Measurements from ENCODE around the gene KLKB1. TPM values are rescaled to one million over a fixed set of nuclear protein-coding genes. Genes with fewer than 3 reads are reported as not detected.

Gene KLKB1
- total RNA-seq (1 to 10 TPM in 4 of 5 experiments, under 1 TPM in 1; 0.77 to 1.9 (median 1.4) TPM), polyA plus RNA-seq (under 1 TPM; 0.25 to 0.26 TPM), total RNA-seq (not detected)

DNA sequence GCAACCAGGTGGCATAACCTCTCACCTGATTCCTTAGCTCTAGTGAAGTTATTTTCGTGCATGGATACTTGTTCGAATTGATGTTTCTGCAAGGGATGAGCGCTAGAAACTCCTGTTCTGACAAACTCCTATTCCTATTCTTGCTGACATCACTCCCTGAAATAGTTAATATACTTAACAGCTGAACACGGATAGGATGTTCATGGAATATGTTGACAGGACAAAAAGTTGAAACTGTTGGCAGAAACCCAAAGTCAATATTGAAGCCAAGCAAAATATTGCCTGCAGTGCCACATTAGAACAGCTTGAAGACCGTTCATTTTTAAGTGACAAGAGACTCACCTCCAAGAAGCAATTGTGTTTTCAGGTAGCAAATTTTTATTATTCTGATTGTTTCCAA lies at the start of gene KLKB1:
KLKB1 (plus strand) TSS at position 287 of the 400 bp plus-strand sequence. CDS start 689 bp downstream, outside the sequence.
- Mint-ChIP-seq H3K36me3 (peaks cover 3 to 32% (median 27%) of the 10 kb centered on the region in 5 donors), H3K9me3 (peaks cover 3 to 39% (median 17%) of the 10 kb centered on the region in 11 donors), H3K4me1 (no peaks in the 10 kb centered on the region), H3K27ac (no peak within 1 kb of the TSS), H3K4me3 (no peak within 1 kb of the TSS), H3K27me3 (peaks cover 0 to 5% (median 0%) of the 10 kb centered on the region in 5 donors)
- Histone ChIP-seq H3K4me3 (ENCODE audit: low read length) (no peak within 1 kb of the TSS), H3K36me3 (ENCODE audit: control insufficient read depth in 2 of 3, insufficient read depth in 3 of 3, low read length in 3 of 3) (peaks cover 0 to 3% (median 0%) of the 10 kb centered on the region in 3 experiments), H3K4me1 (ENCODE audit: control insufficient read depth in 2 of 2, insufficient read depth in 2 of 2, low read length in 2 of 2) (no peaks in the 10 kb centered on the region), H3K9me3 (ENCODE audit: control insufficient read depth in 2 of 3, low read length in 3 of 3) (peaks cover 0 to 5% (median 0%) of the 10 kb centered on the region in 3 experiments), H3K27ac (ENCODE audit: low read depth, low read length) (no peak within 1 kb of the TSS), H3K27me3 (ENCODE audit: control insufficient read depth in 2 of 2, insufficient read depth in 2 of 2, low read length in 2 of 2) (no peaks in the 10 kb centered on the region)
- ATAC-seq (no peak), DNase-seq (no peak)
- POLR2A ChIA-PET = no interaction called here
- CTCF ChIA-PET = no interaction called here
- intact Hi-C loops (cut with micrococcal nuclease) = no loop called here

DNA sequence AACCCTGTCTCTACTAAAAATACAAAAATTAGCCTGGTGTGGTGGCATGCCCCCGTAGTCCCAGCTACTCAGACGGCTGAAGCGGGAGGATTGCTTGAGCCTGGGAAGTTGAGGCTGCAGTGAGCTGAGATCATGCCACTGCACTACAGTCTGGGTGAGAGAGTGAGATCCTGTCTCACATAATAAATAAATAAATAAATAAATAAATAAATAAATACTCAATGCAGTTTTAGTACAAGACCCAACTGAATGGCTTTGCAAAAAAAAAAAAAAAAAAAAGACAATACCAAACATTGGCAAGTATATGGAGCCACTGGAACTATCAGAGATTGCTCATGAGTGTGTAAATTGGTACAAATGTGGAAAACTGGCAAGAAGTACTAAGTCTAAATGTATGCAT lies 39.2 kb upstream of the KLKB1 start:
- Histone ChIP-seq H3K4me1 (ENCODE audit: control insufficient read depth in 2 of 2, insufficient read depth in 2 of 2, low read length in 2 of 2) (peaks cover 12 to 19% of the 10 kb centered on the region in 2 donors), H3K9me3 (ENCODE audit: control insufficient read depth in 2 of 3, low read length in 3 of 3) (no peaks in the 10 kb centered on the region), H3K27me3 (ENCODE audit: control insufficient read depth in 2 of 2, insufficient read depth in 2 of 2, low read length in 2 of 2) (no peaks in the 10 kb centered on the region), H3K4me3 (ENCODE audit: low read length) (no peak overlapping the region), H3K36me3 (ENCODE audit: control insufficient read depth in 2 of 3, insufficient read depth in 3 of 3, low read length in 3 of 3) (peaks cover 0 to 7% (median 0%) of the 10 kb centered on the region in 3 experiments), H3K27ac (ENCODE audit: low read depth, low read length) (no peak overlapping the region)
- Mint-ChIP-seq H3K27ac (peak overlapping the region in 2 of 9 donors; percentile 63 to 99), H3K9me3 (peaks cover 0 to 11% (median 4%) of the 10 kb centered on the region in 11 donors), H3K36me3 (peaks cover 0 to 14% (median 0%) of the 10 kb centered on the region in 5 donors), H3K27me3 (peaks cover 6 to 26% (median 17%) of the 10 kb centered on the region in 5 donors), H3K4me3 (no peak overlapping the region), H3K4me1 (peaks cover 24 to 35% (median 30%) of the 10 kb centered on the region in 7 donors)
- POLR2A ChIA-PET = interaction anchor here (9.7 kb wide), 1 partner anchor 16 kb away, joined by 189 read pairs; no protein-coding TSS in a partner anchor
- CTCF ChIA-PET = no interaction called here
- ATAC-seq (no peak), DNase-seq (no peak)
- intact Hi-C loops (cut with micrococcal nuclease) = no loop called here

- Mint-ChIP-seq H3K27me3 (peaks cover 5 to 12% (median 6%) of the 10 kb centered on the region in 5 donors), H3K9me3 (peaks cover 0 to 6% (median 3%) of the 10 kb centered on the region in 11 donors), H3K27ac (peak overlapping the region; percentile 94 to 99 (median 98)), H3K36me3 (peaks cover 0 to 5% (median 0%) of the 10 kb centered on the region in 5 donors), H3K4me3 (peak overlapping the region; percentile 89 to 96 (median 92)), H3K4me1 (peaks cover 24 to 49% (median 39%) of the 10 kb centered on the region in 7 donors)
- no peak for DNase-seq
- Histone ChIP-seq H3K27ac (ENCODE audit: low read depth, low read length) (peak overlapping the region; percentile 95), H3K27me3 (ENCODE audit: control insufficient read depth in 2 of 2, insufficient read depth in 2 of 2, low read length in 2 of 2) (no peaks in the 10 kb centered on the region), H3K4me1 (ENCODE audit: control insufficient read depth in 2 of 2, insufficient read depth in 2 of 2, low read length in 2 of 2) (peaks cover 12 to 19% of the 10 kb centered on the region in 2 donors), H3K4me3 (ENCODE audit: low read length) (peak overlapping the region; percentile 91), H3K9me3 (ENCODE audit: control insufficient read depth in 2 of 3, low read length in 3 of 3) (no peaks in the 10 kb centered on the region), H3K36me3 (ENCODE audit: control insufficient read depth in 2 of 3, insufficient read depth in 3 of 3, low read length in 3 of 3) (peaks cover 0 to 7% (median 0%) of the 10 kb centered on the region in 3 experiments)
- intact Hi-C loops (cut with micrococcal nuclease) = loop anchor here (1.0 to 10.0 kb wide), 12 partner anchors 29 to 1715 kb away; partner anchors contain the start of genes CCDC110 (in 2 of the 2), CFAP97 (in 2 of the 2), TLR3 (in 2 of the 2) and ANKRD37 (in 1 of the 2)
- CTCF ChIA-PET = interaction anchor here (0.8 kb wide), 1 partner anchor 122 kb away, joined by 3 read pairs; no protein-coding TSS in a partner anchor
- no peak for ATAC-seq
- POLR2A ChIA-PET = interaction anchor here (1.3 to 9.7 kb wide), 3 partner anchors 15 to 85 kb away, joined by 3 to 189 read pairs (median 12); partner anchors contain the start of gene FAM149A
These were observed 37.7 kb upstream of the KLKB1 start for GRCh38 chr4:186189656-186190055.

- ChIA-PET POLR2A (interaction anchor here (1.3 to 9.7 kb wide), 7 partner anchors 14 to 795 kb away, joined by 3 to 189 read pairs (median 7); partner anchors contain the start of genes ANKRD37, FAM149A and LRP2BP), CTCF (interaction anchor here (0.5 to 2.2 kb wide), 3 partner anchors 11 to 1715 kb away, joined by 3 to 11 read pairs (median 11); no protein-coding TSS in a partner anchor)
- Histone ChIP-seq H3K27ac (ENCODE audit: low read depth, low read length) (peak overlapping the region; percentile 95), H3K36me3 (ENCODE audit: control insufficient read depth in 2 of 3, insufficient read depth in 3 of 3, low read length in 3 of 3) (peaks cover 0 to 12% (median 0%) of the 10 kb centered on the region in 3 experiments), H3K4me1 (ENCODE audit: control insufficient read depth in 2 of 2, insufficient read depth in 2 of 2, low read length in 2 of 2) (peaks cover 12 to 19% of the 10 kb centered on the region in 2 donors), H3K27me3 (ENCODE audit: control insufficient read depth in 2 of 2, insufficient read depth in 2 of 2, low read length in 2 of 2) (no peaks in the 10 kb centered on the region), H3K9me3 (ENCODE audit: control insufficient read depth in 2 of 3, low read length in 3 of 3) (no peaks in the 10 kb centered on the region), H3K4me3 (ENCODE audit: low read length) (peak overlapping the region; percentile 91)
- Mint-ChIP-seq H3K36me3 (peaks cover under 1 to 9% (median 6%) of the 10 kb centered on the region in 5 donors), H3K27ac (peak overlapping the region; percentile 94 to 99 (median 98)), H3K4me3 (peak overlapping the region; percentile 89 to 96 (median 92)), H3K27me3 (peaks cover 0 to 2% (median 0%) of the 10 kb centered on the region in 5 donors), H3K9me3 (peaks cover 0 to 2% (median 0%) of the 10 kb centered on the region in 11 donors), H3K4me1 (peaks cover 28 to 57% (median 49%) of the 10 kb centered on the region in 7 donors)
- peak; percentile 31 to 69 (median 58) for DNase-seq
- intact Hi-C loops (cut with micrococcal nuclease) = loop anchor here (1.0 to 10.0 kb wide), 14 partner anchors 14 to 1716 kb away; partner anchors contain the start of genes CCDC110 (in 2 of the 2), CFAP97 (in 2 of the 2), TLR3 (in 2 of the 2) and ANKRD37 (in 1 of the 2)
- ATAC-seq = peak; percentile 46
These were observed 36.6 kb upstream of the KLKB1 start for GRCh38 chr4:186190581-186191199.

DNA sequence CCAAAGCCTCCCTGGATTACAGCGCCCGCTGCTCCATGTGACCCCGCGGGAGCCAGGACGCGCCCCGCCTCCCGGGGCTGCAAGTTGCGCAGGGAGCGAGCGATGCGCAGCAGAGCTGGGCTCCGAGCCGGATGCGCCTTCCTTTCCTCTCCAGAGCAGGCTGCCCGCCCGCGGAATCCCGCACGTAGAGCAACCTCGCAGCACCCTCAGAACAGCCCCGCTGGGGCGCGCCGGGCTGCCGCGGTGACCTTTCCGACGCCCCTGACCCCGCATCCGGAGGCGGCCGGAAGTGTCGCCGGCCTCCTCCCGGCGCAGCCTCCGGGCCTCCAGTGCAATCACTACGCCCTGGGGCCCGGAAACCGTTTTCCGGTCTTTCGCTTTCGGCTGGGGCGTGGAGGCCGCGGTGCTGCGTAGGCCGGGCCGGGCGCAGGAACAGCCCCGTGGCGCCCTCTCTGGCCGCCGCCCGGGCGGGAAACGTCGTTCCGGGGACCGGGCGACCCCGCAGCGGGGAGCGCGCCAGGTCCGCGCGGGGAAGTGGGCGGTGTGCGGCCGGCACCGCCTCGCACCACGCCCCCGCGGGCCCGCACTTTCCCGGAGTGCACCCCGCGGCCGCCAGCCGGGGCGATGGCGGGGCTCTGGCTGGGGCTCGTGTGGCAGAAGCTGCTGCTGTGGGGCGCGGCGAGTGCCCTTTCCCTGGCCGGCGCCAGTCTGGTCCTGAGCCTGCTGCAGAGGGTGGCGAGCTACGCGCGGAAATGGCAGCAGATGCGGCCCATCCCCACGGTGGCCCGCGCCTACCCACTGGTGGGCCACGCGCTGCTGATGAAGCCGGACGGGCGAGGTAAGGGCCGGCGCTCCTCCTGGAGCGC lies 35.9 kb upstream of the KLKB1 start, which contains the start of gene CYP4V2:
CYP4V2 (plus strand) TSS at position 368 of the 866 bp plus-strand sequence; CDS start at position 625, 257 bp downstream.
- H3K27ac ChIP-seq (ENCODE audit: low read depth, low read length) = peak within 1 kb of the TSS; percentile 95
- peaks cover 12 to 19% of the 10 kb centered on the region in 2 donors for H3K4me1 ChIP-seq (ENCODE audit: control insufficient read depth in 2 of 2, insufficient read depth in 2 of 2, low read length in 2 of 2)
- H3K9me3 Mint-ChIP-seq = no peaks in the 10 kb centered on the region
- intact Hi-C loops (cut with micrococcal nuclease) = loop anchor here (1.0 to 10.0 kb wide), 13 partner anchors 13 to 1717 kb away; partner anchors contain the start of genes CCDC110 (in 2 of the 2), CFAP97 (in 2 of the 2), ANKRD37 (in 1 of the 2) and CASP3 (in 1 of the 2)
- H3K27me3 Mint-ChIP-seq = no peaks in the 10 kb centered on the region
- no peaks in the 10 kb centered on the region for H3K9me3 ChIP-seq (ENCODE audit: control insufficient read depth in 2 of 3, low read length in 3 of 3)
- ChIA-PET POLR2A (interaction anchor here (1.3 to 9.7 kb wide), 7 partner anchors 13 to 796 kb away, joined by 3 to 189 read pairs (median 7); partner anchors contain the start of genes ANKRD37, FAM149A and LRP2BP), CTCF (interaction anchor here (0.5 to 2.2 kb wide), 3 partner anchors 10 to 1715 kb away, joined by 3 to 11 read pairs (median 11); no protein-coding TSS in a partner anchor)
- ATAC-seq = peak; percentile 90
- H3K36me3 Mint-ChIP-seq = peaks cover 4 to 16% (median 13%) of the 10 kb centered on the region in 5 donors
- peak within 1 kb of the TSS; percentile 89 to 97 (median 94) for H3K4me3 Mint-ChIP-seq
- DNase-seq = peak; percentile 68 to 94 (median 90)
- H3K4me1 Mint-ChIP-seq = peaks cover 34 to 62% (median 56%) of the 10 kb centered on the region in 7 donors
- peak within 1 kb of the TSS; percentile 91 for H3K4me3 ChIP-seq (ENCODE audit: low read length)
- peaks cover 0 to 12% (median 0%) of the 10 kb centered on the region in 3 experiments for H3K36me3 ChIP-seq (ENCODE audit: control insufficient read depth in 2 of 3, insufficient read depth in 3 of 3, low read length in 3 of 3)
- H3K27ac Mint-ChIP-seq = peak within 1 kb of the TSS; percentile 94 to 99 (median 98)
- H3K27me3 ChIP-seq (ENCODE audit: control insufficient read depth in 2 of 2, insufficient read depth in 2 of 2, low read length in 2 of 2) = no peaks in the 10 kb centered on the region
